Testis (tissue), 3 donors: ENCODE data around the gene FGFR3. TPM values are rescaled to one million over a fixed set of nuclear protein-coding genes. Genes with fewer than 3 reads are reported as not detected.
A peak's percentile ranks its signal among the peaks of the same experiment; 100 is the strongest.

Experiments
- DNase-seq: peaks from one replicate; pipeline ENCODE4 v3.0.0-alpha.2; 2019
- H3K27ac ChIP-seq, 2 donors: fragments of 200-600 bp; sonication (generic); one replicate each; pipeline ENCODE4 v1.5.1; 2019
- H3K27me3 ChIP-seq: fragments of 200-600 bp; sonication (generic); one replicate; pipeline ENCODE4 v1.5.1; 2019
- H3K36me3 ChIP-seq: fragments of 200-600 bp; sonication (generic); one replicate; pipeline ENCODE4 v1.5.1; 2017; ENCODE audit warnings: low read depth; ENCODE audit errors: missing control alignments
- H3K4me1 ChIP-seq: fragments of 200-600 bp; sonication (generic); one replicate; pipeline ENCODE4 v1.5.1; 2019
- H3K4me3 ChIP-seq, 2 donors: fragments of 200-600 bp; sonication (generic); one replicate each; pipeline ENCODE4 v1.5.1; 2017 to 2019
- H3K9me3 ChIP-seq: fragments of 200-600 bp; sonication (generic); one replicate; pipeline ENCODE4 v1.5.1; 2017
- CTCF ChIP-seq, 3 experiments: fragments of 450-650 bp in 2 of 3; fragments of 200-600 bp in 1 of 3; sonication (generic) in 1 of 3; IDR thresholded peaks; one replicate each; pipeline ENCODE4 v1.5.1; 2016 to 2019; ENCODE audit warnings: antibody characterized with exemption in 3 of 3, mild to moderate bottlenecking in 2 of 3, moderate library complexity in 1 of 3
- POLR2A ChIP-seq: fragments of 450-650 bp; IDR thresholded peaks from one replicate; pipeline ENCODE4 v1.6.1; 2017; ENCODE audit warnings: antibody characterized with exemption, mild to moderate bottlenecking, moderate library complexity
- WGBS, 2 donors: methylation state at CpG; one replicate each; pipeline ENCODE4 v1.1.5; 2018; 5-methylcytosine and 5-hydroxymethylcytosine counted together
- intact Hi-C: fragments of 100-400 bp; cut with DNase I; formaldehyde crosslinking; loops from one replicate; pipeline ENCODE4 v1.15.1; 2023; ENCODE audit warnings: low total_unique reads
- polyA plus RNA-seq: library from polyadenylated mRNA; stranded (reverse); fragments of 350-450 nt; fragmentation: Illumina TruSeq; extraction: RNeasy Lipid Tissue Mini Kit (QIAGEN cat#74804); gene quantifications from one replicate; pipeline ENCODE4 v1.2.3, GENCODE V29; 2014; ENCODE audit warnings: low read depth, low replicate concordance; ENCODE audit not compliant: insufficient read depth
- total RNA-seq, 2 donors: library from RNA; depleted of rRNA; stranded (reverse); fragments of >200 nt; gene quantifications; one replicate each; pipeline ENCODE4 v1.2.3, GENCODE V29; 2016

Gene FGFR3
- total and polyA plus RNA-seq, 3 donors from 2014 or later = 39.2 to 93.7 (median 79.6) TPM

- TF ChIP-seq POLR2A = no peak
- TF ChIP-seq CTCF (IDR thresholded peaks at IDR 0.05) = no peak
- Histone ChIP-seq H3K9me3 (no peaks in the 10 kb centered on the region), H3K4me3 (no peak overlapping the region), H3K36me3 (no peaks in the 10 kb centered on the region), H3K27me3 (no peaks in the 10 kb centered on the region), H3K4me1 (peaks cover 4% of the 10 kb centered on the region), H3K27ac (no peak overlapping the region)
- 92% methylated on average over 10 of the region's 10 CpGs for WGBS, 2 donors
- no peak for DNase-seq
- intact Hi-C loops = no loop called here
Observed at GRCh38 chr4:1790005-1790404, 3.1 kb upstream of the FGFR3 start.

- 32% methylated on average over 24 of the region's 29 CpGs; no CpG with 5 or more reads in 1 of the 2 donors for WGBS, 2 donors
- Histone ChIP-seq H3K36me3 (no peaks in the 10 kb centered on the region), H3K4me1 (peaks cover 9% of the 10 kb centered on the region), H3K9me3 (no peaks in the 10 kb centered on the region), H3K27ac (no peak overlapping the region), H3K4me3 (peak overlapping the region; percentile 15 to 39), H3K27me3 (no peaks in the 10 kb centered on the region)
- TF ChIP-seq POLR2A = no peak
- no peak for DNase-seq
- intact Hi-C loops = no loop called here
Observed at GRCh38 chr4:1792158-1792831, 798 bp upstream of the FGFR3 start.

GRCh38 chr4:1793496-1793840, 375 bp downstream of the FGFR3 start:
- no peaks in the 10 kb centered on the region for H3K9me3 ChIP-seq
- intact Hi-C loops = no loop called here
- no peak for DNase-seq
- peaks cover 9% of the 10 kb centered on the region for H3K4me1 ChIP-seq
- TF ChIP-seq CTCF (IDR thresholded peaks at IDR 0.05) = no peak
- no peak for TF ChIP-seq POLR2A
- H3K27me3 ChIP-seq = no peaks in the 10 kb centered on the region
- no peak overlapping the region for H3K27ac ChIP-seq
- H3K36me3 ChIP-seq = no peaks in the 10 kb centered on the region
- 1 to 2% methylated on average over 11 to 37 of the region's 44 CpGs for WGBS, 2 donors
- H3K4me3 ChIP-seq = peak overlapping the region in 1 of 2 donors; percentile 18

- Histone ChIP-seq H3K4me3 (peak overlapping the region; percentile 31 to 50), H3K4me1 (peaks cover 9% of the 10 kb centered on the region), H3K27me3 (no peaks in the 10 kb centered on the region), H3K27ac (no peak overlapping the region), H3K36me3 (no peaks in the 10 kb centered on the region), H3K9me3 (no peaks in the 10 kb centered on the region)
- intact Hi-C loops = no loop called here
- DNase-seq = no peak
- no peak for TF ChIP-seq CTCF (IDR thresholded peaks at IDR 0.05)
- TF ChIP-seq POLR2A = no peak
- 1% methylated on average over 58 of the region's 101 CpGs; no CpG with 5 or more reads in 1 of the 2 donors for WGBS, 2 donors
Observed at GRCh38 chr4:1793940-1794808, 1.1 kb downstream of the FGFR3 start.

GRCh38 chr4:1794809-1795298, 1.8 kb downstream of the FGFR3 start:
- no peak for DNase-seq
- peak overlapping the region; percentile 31 to 50 for H3K4me3 ChIP-seq
- no peak overlapping the region for H3K27ac ChIP-seq

More at GRCh38 chr4:1794809-1795298, 1.8 kb downstream of the FGFR3 start:
- WGBS, 2 donors = 0 to 1% methylated on average over 1 to 68 of the region's 68 CpGs
- TF ChIP-seq CTCF (IDR thresholded peaks at IDR 0.05) (no peak), POLR2A (no peak)
- intact Hi-C loops = no loop called here
- peaks cover 9% of the 10 kb centered on the region for H3K4me1 ChIP-seq
- H3K9me3 ChIP-seq = no peaks in the 10 kb centered on the region
- H3K36me3 ChIP-seq = no peaks in the 10 kb centered on the region
- no peaks in the 10 kb centered on the region for H3K27me3 ChIP-seq
